ENCODE measurements around the gene TRIM14.
"Not testable (repeated sequence)": the region's sequence is repeated elsewhere in the genome, so short reads cannot be mapped to it uniquely, and the experiment has no call there.

TRIM14 gene

DNA sequence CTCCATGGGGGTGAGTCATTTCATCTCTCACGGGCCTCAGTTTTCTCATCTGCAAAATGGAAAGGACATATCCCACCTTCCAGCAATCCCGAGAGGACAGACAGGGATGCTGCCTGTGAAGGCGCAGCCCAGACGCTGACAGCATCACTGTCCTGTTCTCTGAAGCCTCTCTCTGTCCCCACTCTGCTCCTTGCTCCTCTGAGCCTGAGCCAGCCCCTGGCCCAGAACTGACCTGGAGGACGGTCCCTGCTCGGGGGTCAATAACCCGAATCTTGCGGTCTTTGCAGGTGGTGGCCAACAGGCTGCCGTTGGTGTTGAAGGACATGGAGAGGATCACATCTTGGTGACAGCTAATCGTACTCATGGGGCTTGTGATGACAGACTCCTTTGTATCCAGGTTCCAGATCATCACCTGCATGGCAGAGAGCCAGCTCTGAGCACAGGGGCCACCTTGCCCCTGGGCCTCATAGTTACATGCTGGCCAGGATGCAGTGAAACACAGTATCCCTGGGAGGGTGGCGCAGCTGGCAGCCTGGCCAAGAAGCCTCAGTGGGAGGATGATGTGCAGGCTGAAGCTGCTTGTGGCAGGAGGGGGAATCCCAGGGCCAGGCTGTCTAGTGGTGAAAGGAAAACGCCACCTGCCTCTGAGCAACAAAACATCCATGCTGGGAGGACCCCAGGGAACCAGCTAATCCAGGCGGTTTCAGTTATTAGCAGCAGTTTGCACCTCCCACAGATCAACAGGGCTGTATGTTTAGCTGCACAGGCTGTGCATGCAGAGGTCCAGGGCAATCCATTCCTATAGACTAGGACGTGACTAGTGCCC, 14.0 kb upstream of the TRIM14 start:
- no peak for TF ChIP-seq CTCF (conservative IDR thresholded peaks at IDR 0.05; ENCODE audit: low read depth, low read length)
- H3K4me3 ChIP-seq (ENCODE audit: low read length) = no peak overlapping the region
- no peak for DNase-seq (ENCODE audit: low read depth)

GRCh38 chr9:98132158-98132557, 13.1 kb upstream of the TRIM14 start:
- TF ChIP-seq CTCF (conservative IDR thresholded peaks at IDR 0.05; ENCODE audit: low read depth, low read length) = no peak
- no peak overlapping the region for H3K4me3 ChIP-seq (ENCODE audit: low read length)
- no peak for DNase-seq (ENCODE audit: low read depth)

DNA sequence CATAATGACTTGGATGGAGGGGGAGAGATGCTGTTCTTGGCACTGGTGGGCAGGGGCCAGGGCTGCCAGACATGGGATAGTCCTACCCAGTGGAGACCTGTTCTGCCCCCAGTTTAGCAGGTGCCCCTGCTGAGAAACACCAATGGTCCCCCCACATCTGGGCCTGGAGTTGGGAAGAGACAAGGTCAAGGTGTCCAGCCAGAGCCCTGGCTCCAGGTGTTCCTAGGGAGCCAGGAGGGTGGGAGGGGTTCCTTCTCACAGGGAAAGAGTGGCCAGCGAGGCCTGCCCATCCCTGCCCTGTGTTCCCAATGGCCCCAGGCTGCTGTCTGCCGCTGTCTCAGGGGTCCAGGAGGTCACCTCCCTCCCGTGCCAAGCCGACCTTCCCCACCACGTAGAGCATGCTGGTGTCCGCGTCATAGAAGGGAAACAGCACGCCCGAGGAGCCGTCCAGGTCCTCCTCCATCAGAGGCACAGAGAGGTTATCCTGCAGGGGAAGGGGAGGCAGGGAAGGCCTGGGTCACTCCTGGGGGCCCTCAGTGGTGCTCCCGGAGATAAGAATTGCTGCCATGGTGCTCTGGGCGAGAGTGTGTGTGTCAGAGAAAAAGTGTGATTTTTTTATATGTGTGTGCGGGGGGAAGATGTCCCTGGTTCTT, 11.7 kb upstream of the TRIM14 start:
- H3K4me3 ChIP-seq (ENCODE audit: low read length) = no peak overlapping the region
- DNase-seq (ENCODE audit: low read depth) = no peak
- TF ChIP-seq CTCF (conservative IDR thresholded peaks at IDR 0.05; ENCODE audit: low read depth, low read length) = no peak

GRCh38 chr9:98130060-98130459, 11.0 kb upstream of the TRIM14 start:
- not testable (repeated sequence) for DNase-seq (ENCODE audit: low read depth); H3K4me3 ChIP-seq (ENCODE audit: low read length)

DNA sequence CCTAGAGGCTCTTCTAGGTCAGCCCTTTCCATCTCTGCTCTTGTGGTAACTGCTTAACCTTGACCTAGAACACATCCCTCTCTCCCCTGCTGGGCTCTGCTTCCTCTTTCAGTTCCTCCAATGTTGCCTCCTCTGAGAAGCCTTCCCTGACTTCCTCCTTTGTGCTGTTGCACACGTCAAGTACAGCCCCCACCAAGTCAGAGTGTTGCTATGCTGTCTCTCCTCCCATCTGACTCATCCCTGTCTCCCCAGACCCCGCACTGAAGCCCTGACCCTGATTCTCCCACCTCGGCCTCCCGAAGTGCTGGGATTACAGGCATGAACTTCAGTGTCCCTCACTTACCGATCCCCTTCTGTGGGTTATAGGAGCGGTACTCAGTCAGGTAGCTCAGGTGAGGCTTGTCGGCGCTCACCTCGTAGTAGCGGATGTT, 10.4 kb upstream of the TRIM14 start:
- DNase-seq (ENCODE audit: low read depth) = no peak
- TF ChIP-seq CTCF (conservative IDR thresholded peaks at IDR 0.05; ENCODE audit: low read depth, low read length) = no peak
- H3K4me3 ChIP-seq (ENCODE audit: low read length) = no peak overlapping the region

- no peak overlapping the region for H3K4me3 ChIP-seq (ENCODE audit: low read length)
- DNase-seq (ENCODE audit: low read depth) = no peak
- TF ChIP-seq CTCF (conservative IDR thresholded peaks at IDR 0.05; ENCODE audit: low read depth, low read length) = no peak
Measured at GRCh38 chr9:98128316-98128715, 9.3 kb upstream of the TRIM14 start.

- no peak for TF ChIP-seq CTCF (conservative IDR thresholded peaks at IDR 0.05; ENCODE audit: low read depth, low read length)
- DNase-seq (ENCODE audit: low read depth) = no peak
- H3K4me3 ChIP-seq (ENCODE audit: low read length) = no peak overlapping the region
Measured at GRCh38 chr9:98127226-98127625, 8.2 kb upstream of the TRIM14 start.
